H9 (cell line): Measurements from ENCODE around the gene NALCN. TPM values are rescaled to one million over a fixed set of nuclear protein-coding genes. Genes with fewer than 3 reads are reported as not detected.

Source experiments
- DNase-seq: peaks from one replicate; pipeline ENCODE4 v3.0.0-alpha.2; 2017
- H2AFZ ChIP-seq: one replicate; pipeline ENCODE4 v1.6.1; 2013; ENCODE audit warnings: mild to moderate bottlenecking, low read length, control low read depth, moderate library complexity
- H2AK5ac ChIP-seq: 2 replicates; pipeline ENCODE4 v1.6.1; 2013; ENCODE audit warnings: low read length, control low read depth, mixed read lengths; ENCODE audit not compliant: insufficient read length
- H2BK120ac ChIP-seq: one replicate; pipeline ENCODE4 v1.6.1; 2013; ENCODE audit warnings: low read depth, mild to moderate bottlenecking, low read length, control low read depth, inconsistent platforms; ENCODE audit not compliant: poor library complexity, severe bottlenecking
- H2BK12ac ChIP-seq: 2 replicates; pipeline ENCODE4 v1.6.1; 2013; ENCODE audit warnings: low read length, control low read depth, mixed read lengths, low read depth; ENCODE audit not compliant: insufficient read length
- H2BK15ac ChIP-seq: 2 replicates; pipeline ENCODE4 v1.6.1; 2013; ENCODE audit warnings: low read depth, low read length, control low read depth
- H2BK20ac ChIP-seq: one replicate; pipeline ENCODE4 v1.6.1; 2013; ENCODE audit warnings: low read depth, mild to moderate bottlenecking, low read length, control low read depth, inconsistent platforms; ENCODE audit not compliant: poor library complexity, severe bottlenecking
- H2BK5ac ChIP-seq: 2 replicates; pipeline ENCODE4 v1.6.1; 2013; ENCODE audit warnings: low read length, control low read depth, mixed read lengths; ENCODE audit not compliant: insufficient read length
- H3K14ac ChIP-seq: 2 replicates; pipeline ENCODE4 v1.6.1; 2013; ENCODE audit warnings: low read length, control low read depth; ENCODE audit not compliant: insufficient read depth
- H3K18ac ChIP-seq: 2 replicates; pipeline ENCODE4 v1.6.1; 2013; ENCODE audit warnings: low read depth, mild to moderate bottlenecking, mixed read lengths, low read length, control low read depth; ENCODE audit not compliant: insufficient read length
- H3K23ac ChIP-seq: 2 replicates; pipeline ENCODE4 v1.6.1; 2013; ENCODE audit warnings: low read length, control low read depth, mixed read lengths, low read depth; ENCODE audit not compliant: insufficient read length
- H3K23me2 ChIP-seq: 2 replicates; pipeline ENCODE4 v1.6.1; 2013; ENCODE audit warnings: low read depth, mild to moderate bottlenecking, mixed read lengths, low read length, control low read depth; ENCODE audit not compliant: insufficient read length, poor library complexity, severe bottlenecking
- H3K27ac ChIP-seq: 2 replicates; pipeline ENCODE4 v1.5.1; 2013; ENCODE audit warnings: low read length, control low read depth, mixed read lengths, low read depth; ENCODE audit not compliant: insufficient read length
- H3K27me3 ChIP-seq: 2 replicates; pipeline ENCODE4 v1.6.1; 2013; ENCODE audit warnings: low read length, control low read depth, inconsistent platforms; ENCODE audit not compliant: insufficient read depth
- H3K4ac ChIP-seq: 2 replicates; pipeline ENCODE4 v1.6.1; 2013; ENCODE audit warnings: low read depth, mild to moderate bottlenecking, control low read depth, inconsistent platforms, low read length, moderate library complexity
- H3K4me1 ChIP-seq: 2 replicates; pipeline ENCODE4 v1.6.1; 2013; ENCODE audit warnings: low read length, control low read depth, inconsistent platforms; ENCODE audit not compliant: insufficient read depth
- H3K4me2 ChIP-seq: 2 replicates; pipeline ENCODE4 v1.6.1; 2013; ENCODE audit warnings: low read length, control low read depth, mixed read lengths; ENCODE audit not compliant: insufficient read length, insufficient read depth
- H3K56ac ChIP-seq: 2 replicates; pipeline ENCODE4 v1.6.1; 2013; ENCODE audit warnings: low read depth, mild to moderate bottlenecking, mixed read lengths, low read length, control low read depth; ENCODE audit not compliant: insufficient read length
- H3K79me1 ChIP-seq: 2 replicates; pipeline ENCODE4 v1.6.1; 2013; ENCODE audit warnings: low read depth, mild to moderate bottlenecking, moderate library complexity, low read length, control low read depth, inconsistent platforms; ENCODE audit not compliant: insufficient read depth, poor library complexity, severe bottlenecking
- H3K79me2 ChIP-seq: 2 replicates; pipeline ENCODE4 v1.6.1; 2013; ENCODE audit warnings: low read length, control low read depth, inconsistent platforms; ENCODE audit not compliant: insufficient read depth
- H3K9ac ChIP-seq: 2 replicates; pipeline ENCODE4 v1.6.1; 2013; ENCODE audit warnings: low read length, control low read depth, mixed read lengths; ENCODE audit not compliant: insufficient read length; ENCODE audit errors: extremely low read depth
- H3K9me3 ChIP-seq: one replicate; pipeline ENCODE4 v1.6.1; 2013; ENCODE audit warnings: low read depth, low read length, inconsistent platforms; ENCODE audit not compliant: control insufficient read depth
- H3T11ph ChIP-seq: one replicate; pipeline ENCODE4 v1.6.1; 2013; ENCODE audit warnings: mild to moderate bottlenecking, low read length, control low read depth, inconsistent platforms
- H4K20me1 ChIP-seq: one replicate; pipeline ENCODE4 v1.6.1; 2013; ENCODE audit not compliant: control insufficient read depth, insufficient read length, insufficient read depth
- H4K5ac ChIP-seq: 2 replicates; pipeline ENCODE4 v1.6.1; 2013; ENCODE audit warnings: low read depth, mild to moderate bottlenecking, mixed read lengths, low read length, control low read depth; ENCODE audit not compliant: insufficient read length
- H4K8ac ChIP-seq: replicated peaks from 2 replicates; pipeline ENCODE4 v1.6.1; 2013; ENCODE audit warnings: low read length, control low read depth, mixed read lengths, low read depth; ENCODE audit not compliant: insufficient read length
- H4K91ac ChIP-seq: 2 replicates; pipeline ENCODE4 v1.6.1; 2013; ENCODE audit warnings: low read depth, mild to moderate bottlenecking, moderate library complexity, mixed read lengths, low read length, control low read depth; ENCODE audit not compliant: insufficient read length
- H3K27ac Mint-ChIP-seq, 3 experiments: 2 replicates in 2 of 3; 3 replicates in 1 of 3; pipeline ENCODE4 v1.8.0; 2020 to 2021; ENCODE audit warnings: mixed read lengths in 3 of 3, mild to moderate bottlenecking in 1 of 3, moderate library complexity in 1 of 3
- H3K27me3 Mint-ChIP-seq: 2 replicates; pipeline ENCODE4 v1.8.0; 2021; ENCODE audit warnings: low read depth, mild to moderate bottlenecking, moderate library complexity, mixed read lengths
- H3K36me3 Mint-ChIP-seq, 3 experiments: 2 replicates in 2 of 3; 3 replicates in 1 of 3; pipeline ENCODE4 v1.8.0; 2020 to 2021; ENCODE audit warnings: low read depth in 3 of 3, mixed read lengths in 3 of 3; ENCODE audit not compliant: insufficient read depth in 1 of 3
- H3K4me1 Mint-ChIP-seq, 2 experiments: 2 replicates each; pipeline ENCODE4 v1.8.0; 2020; ENCODE audit warnings: mixed read lengths in 2 of 2
- H3K4me3 Mint-ChIP-seq, 2 experiments: 2 replicates in 1 of 2; 3 replicates in 1 of 2; pipeline ENCODE4 v1.8.0; 2020 to 2021; ENCODE audit warnings: mild to moderate bottlenecking in 2 of 2, mixed read lengths in 2 of 2, moderate library complexity in 1 of 2
- H3K9me3 Mint-ChIP-seq, 2 experiments: 2 replicates in 1 of 2; 3 replicates in 1 of 2; pipeline ENCODE4 v1.8.0; 2020; ENCODE audit warnings: mild to moderate bottlenecking in 2 of 2, mixed read lengths in 2 of 2, moderate library complexity in 1 of 2
- WGBS: extraction: QIAGEN DNeasy Blood & Tissue Kit; methylation state at CpG from one replicate; pipeline ENCODE4 v1.1.7; 2013; ENCODE audit warnings: missing lambda C conversion rate, low lambda C conversion rate, mixed read lengths; ENCODE audit not compliant: insufficient read length; ENCODE audit errors: extremely low coverage; 5-methylcytosine and 5-hydroxymethylcytosine counted together
- total RNA-seq: library from RNA; stranded (reverse); gene quantifications from 2 replicates; pipeline ENCODE4 v1.2.1, GENCODE V29; 2021
- TF ChIP-seq, protein P1 (sequence below): fragments of 200-600 bp; sonication (generic); conservative IDR thresholded peaks from 3 replicates; pipeline ENCODE4 v1.8.0; 2021; ENCODE audit warnings: antibody characterized with exemption, mild to moderate bottlenecking

Gene NALCN
- total RNA-seq, 1 experiment from 2014 or later, result 0.09 TPM

DNA sequence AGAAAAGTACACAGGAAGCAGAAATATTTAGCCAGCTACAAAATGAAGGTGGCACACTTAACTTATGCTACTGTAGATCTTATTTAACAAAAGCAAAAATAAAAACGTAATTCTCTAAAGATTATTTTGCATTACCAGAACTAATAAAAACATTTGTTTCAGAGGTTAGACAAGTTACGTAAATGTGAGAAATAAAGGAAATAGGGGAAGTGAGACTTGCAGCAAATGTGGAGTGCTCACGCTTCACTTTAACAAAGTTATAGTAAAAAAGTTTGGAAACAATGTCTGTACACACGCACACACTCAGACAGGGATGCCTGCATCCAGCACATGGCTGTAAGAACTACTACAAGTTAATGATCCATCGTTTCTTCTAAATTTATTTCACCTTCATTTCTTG is 83.7 kb downstream of the NALCN start:
- H3K23ac ChIP-seq, result no peak overlapping the region
- no peak overlapping the region for H2BK12ac ChIP-seq
- no peak overlapping the region for H4K91ac ChIP-seq
- no CpG with 5 or more reads among the region's 5 CpGs for WGBS
- peaks cover 10 to 16% of the 10 kb centered on the region in 2 experiments for H3K4me1 Mint-ChIP-seq
- no peak overlapping the region for H3K27ac ChIP-seq
- H3K56ac ChIP-seq, result no peak overlapping the region
- no peak overlapping the region for H3K9ac ChIP-seq
- no peaks in the 10 kb centered on the region for H3K36me3 Mint-ChIP-seq
- H3K4me1 ChIP-seq, result peaks cover 2% of the 10 kb centered on the region; the same call in 1 of the 2 replicates
- H3K79me2 ChIP-seq, result no peaks in the 10 kb centered on the region
- H2AFZ ChIP-seq, result no peak overlapping the region
- no peaks in the 10 kb centered on the region for H3K27me3 Mint-ChIP-seq
- no peaks in the 10 kb centered on the region for H4K20me1 ChIP-seq
- no peak overlapping the region for H3K18ac ChIP-seq
- H3K27me3 ChIP-seq, result no peaks in the 10 kb centered on the region
- H4K8ac ChIP-seq, result no peak overlapping the region
- no peak overlapping the region for H3K14ac ChIP-seq
- H3K9me3 Mint-ChIP-seq, result no peaks in the 10 kb centered on the region
- H2BK120ac ChIP-seq, result no peak overlapping the region
- no peak overlapping the region for H2BK15ac ChIP-seq
- no peak overlapping the region for H2AK5ac ChIP-seq
- H3K27ac Mint-ChIP-seq, result no peak overlapping the region
- no peaks in the 10 kb centered on the region for H3K79me1 ChIP-seq
- H3K4ac ChIP-seq, result no peak overlapping the region
- H3K9me3 ChIP-seq, result no peaks in the 10 kb centered on the region
- no peak overlapping the region for H2BK20ac ChIP-seq
- no peaks in the 10 kb centered on the region for H3K23me2 ChIP-seq
- DNase-seq, result no peak
- no peak overlapping the region for H3K4me2 ChIP-seq
- TF ChIP-seq, protein P1, sequence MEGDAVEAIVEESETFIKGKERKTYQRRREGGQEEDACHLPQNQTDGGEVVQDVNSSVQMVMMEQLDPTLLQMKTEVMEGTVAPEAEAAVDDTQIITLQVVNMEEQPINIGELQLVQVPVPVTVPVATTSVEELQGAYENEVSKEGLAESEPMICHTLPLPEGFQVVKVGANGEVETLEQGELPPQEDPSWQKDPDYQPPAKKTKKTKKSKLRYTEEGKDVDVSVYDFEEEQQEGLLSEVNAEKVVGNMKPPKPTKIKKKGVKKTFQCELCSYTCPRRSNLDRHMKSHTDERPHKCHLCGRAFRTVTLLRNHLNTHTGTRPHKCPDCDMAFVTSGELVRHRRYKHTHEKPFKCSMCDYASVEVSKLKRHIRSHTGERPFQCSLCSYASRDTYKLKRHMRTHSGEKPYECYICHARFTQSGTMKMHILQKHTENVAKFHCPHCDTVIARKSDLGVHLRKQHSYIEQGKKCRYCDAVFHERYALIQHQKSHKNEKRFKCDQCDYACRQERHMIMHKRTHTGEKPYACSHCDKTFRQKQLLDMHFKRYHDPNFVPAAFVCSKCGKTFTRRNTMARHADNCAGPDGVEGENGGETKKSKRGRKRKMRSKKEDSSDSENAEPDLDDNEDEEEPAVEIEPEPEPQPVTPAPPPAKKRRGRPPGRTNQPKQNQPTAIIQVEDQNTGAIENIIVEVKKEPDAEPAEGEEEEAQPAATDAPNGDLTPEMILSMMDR, result no peak
- no peak overlapping the region for H2BK5ac ChIP-seq
- H3K4me3 Mint-ChIP-seq, result no peak overlapping the region
- no peak overlapping the region for H3T11ph ChIP-seq
- H4K5ac ChIP-seq, result no peak overlapping the region
